HUDEP-2 (cell line): Measurements from ENCODE around the gene TRAF3.
"Not testable (repeated sequence)": the region's sequence is repeated elsewhere in the genome, so short reads cannot be mapped to it uniquely, and the experiment has no call there.

ENCODE experiments used
- DNase-seq, 76 experiments: peaks; one replicate each; lab custom pipeline; 2025; ENCODE audit not compliant: unreplicated experiment in 76 of 76; lab: John Stamatoyannopoulos, UW

TRAF3 gene

DNA sequence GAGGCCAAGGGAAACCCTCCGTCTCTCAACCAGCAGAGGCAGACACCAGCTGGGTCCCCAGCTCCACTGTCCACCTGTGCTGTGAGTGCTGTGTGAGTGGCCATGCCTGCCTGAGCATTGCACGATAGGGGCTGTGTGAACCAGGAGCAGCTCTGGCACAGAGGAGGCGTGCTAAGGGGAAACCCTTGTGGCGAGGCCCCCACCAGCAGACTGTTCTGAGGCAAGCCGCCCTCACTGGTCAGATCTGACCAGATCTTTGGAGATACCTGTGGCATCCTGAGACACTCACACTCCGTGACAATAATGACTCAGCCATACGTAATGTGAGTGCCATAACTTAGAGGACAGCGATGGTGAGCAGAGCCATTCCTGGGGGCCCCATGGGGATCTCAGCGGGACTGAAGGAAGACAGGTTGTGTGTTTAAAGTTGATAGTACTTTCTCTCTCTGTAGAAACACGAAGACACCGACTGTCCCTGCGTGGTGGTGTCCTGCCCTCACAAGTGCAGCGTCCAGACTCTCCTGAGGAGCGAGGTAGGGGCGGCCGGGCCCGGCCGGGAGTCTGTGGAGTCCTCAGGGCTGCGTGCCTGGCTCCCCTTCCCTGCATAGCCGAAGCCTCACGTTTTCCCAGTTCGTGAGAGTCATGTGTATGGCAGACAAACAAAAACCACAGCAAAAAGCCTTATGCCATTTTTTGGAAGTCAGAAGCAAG lies 108.6 kb downstream of the TRAF3 start:
- no peak for DNase-seq

GRCh38 chr14:102888748-102889147 lies 111.5 kb downstream of the TRAF3 start:
- DNase-seq, result no peak

DNA sequence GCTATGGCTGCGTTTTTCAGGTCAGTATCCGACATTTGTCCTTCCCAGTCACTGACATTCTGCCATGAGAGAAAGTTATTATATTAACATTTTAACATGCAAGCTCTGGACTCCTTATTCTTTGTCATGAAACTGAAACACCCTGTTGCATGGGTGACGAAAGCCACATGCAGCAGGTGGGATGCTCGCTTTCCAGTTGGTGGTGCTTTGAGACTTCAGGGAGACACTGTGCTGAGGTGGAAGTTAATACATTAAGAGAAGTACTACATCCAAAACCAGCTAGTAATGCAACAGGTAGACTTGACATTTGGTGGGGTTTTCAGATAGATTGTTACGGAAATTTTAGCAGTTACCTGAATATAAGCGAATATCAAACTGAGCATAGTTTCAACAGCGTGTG lies 112.4 kb downstream of the TRAF3 start:
- DNase-seq, result no peak

GRCh38 chr14:102891111-102891510 lies 113.9 kb downstream of the TRAF3 start:
- no peak for DNase-seq

- DNase-seq, result no peak
These were observed 114.3 kb downstream of the TRAF3 start for GRCh38 chr14:102891556-102891955.

GRCh38 chr14:102892651-102893050 lies 115.4 kb downstream of the TRAF3 start:
- no peak for DNase-seq

- DNase-seq, result no peak
These were observed 116.2 kb downstream of the TRAF3 start for GRCh38 chr14:102893452-102893851.

DNA sequence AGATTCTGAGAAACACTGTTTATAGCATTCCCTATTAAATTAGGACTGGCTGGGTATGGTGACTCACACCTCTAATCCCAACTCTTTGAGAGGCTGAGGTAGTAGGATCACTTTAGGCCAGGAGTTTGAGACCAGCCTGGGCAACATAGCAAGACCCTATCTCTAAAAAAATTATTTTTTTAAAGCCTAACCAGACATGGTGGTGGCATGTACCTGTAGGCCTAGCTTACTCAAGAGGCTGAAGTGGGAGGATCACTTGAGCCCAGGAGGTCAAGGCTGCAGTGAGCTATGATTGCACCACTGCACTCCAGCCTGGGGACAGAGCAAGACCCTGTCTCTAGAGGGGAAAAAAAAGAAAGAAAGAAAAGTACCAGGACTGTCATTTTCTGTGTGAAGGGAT lies 119.5 kb downstream of the TRAF3 start:
- not testable (repeated sequence) for DNase-seq

DNA sequence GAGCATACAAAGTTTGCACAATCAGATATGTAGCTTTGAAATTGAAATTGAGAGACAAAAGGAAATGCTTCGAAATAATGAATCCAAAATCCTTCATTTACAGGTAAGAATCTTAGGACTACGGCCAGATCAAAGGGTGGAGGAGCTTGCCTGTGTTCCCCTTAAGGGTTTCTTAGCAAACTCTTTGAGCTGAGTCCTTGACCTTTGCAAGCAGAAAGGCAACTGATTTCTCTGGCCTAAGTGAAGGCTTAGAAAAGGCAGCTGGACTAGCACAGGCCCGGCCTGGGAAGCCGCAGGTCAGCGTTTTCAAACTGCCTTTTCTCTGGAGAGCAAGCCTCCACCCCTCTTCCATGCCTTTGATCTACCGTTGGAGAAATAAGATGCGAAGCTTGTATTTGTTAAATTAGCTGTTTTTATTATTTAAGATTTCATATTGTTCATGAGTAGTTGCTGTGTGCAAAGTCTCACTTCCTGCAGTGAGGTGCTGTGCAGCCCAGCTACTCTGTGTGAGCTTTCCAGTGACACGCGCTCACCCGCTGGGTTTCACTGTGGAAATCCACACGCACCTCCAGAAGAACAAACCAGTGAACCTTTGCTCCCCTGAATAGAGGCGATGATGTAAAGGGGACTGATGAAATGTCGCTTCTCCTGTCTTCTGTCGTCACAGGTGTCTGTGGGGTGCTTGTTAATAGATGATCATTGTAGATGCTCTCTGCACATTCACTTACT lies 120.2 kb downstream of the TRAF3 start:
- DNase-seq, result no peak

- no peak for DNase-seq
These were observed 121.0 kb downstream of the TRAF3 start for GRCh38 chr14:102898298-102898697.

DNA sequence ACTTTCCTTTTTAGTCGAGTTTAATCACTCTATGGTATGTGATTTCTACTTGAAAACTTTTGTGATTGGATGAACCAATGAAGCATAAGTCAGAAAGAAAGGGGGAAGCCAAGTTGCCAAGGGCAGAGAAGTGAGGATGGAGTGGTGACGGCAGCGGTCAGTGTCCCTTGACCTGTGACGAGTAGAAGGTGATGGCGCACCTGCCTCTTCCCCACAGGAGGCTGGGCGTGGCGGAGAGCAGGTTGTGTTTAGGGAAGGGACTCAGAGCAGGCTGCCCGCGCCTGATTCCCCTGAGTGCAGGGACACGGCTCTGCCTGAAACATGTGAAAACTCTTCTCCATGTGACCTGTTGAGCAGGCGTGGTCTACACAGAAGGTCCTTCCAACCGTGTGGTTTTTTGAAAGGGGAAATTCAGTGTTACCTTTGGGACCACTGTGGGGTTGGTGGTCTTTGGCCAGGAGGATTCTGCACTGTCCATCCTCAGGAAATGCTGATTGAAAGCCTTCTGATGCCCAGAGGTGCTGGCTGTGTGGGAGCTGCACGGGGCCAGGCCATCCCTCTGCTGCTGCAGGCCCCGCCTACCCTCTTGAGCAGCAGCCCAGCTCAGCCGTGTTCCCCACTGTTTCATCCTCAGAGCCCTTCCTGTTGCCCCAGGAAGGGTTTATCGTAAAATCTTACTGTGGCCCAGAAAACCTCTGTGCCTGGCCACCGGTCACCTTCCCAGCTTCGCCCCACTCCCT lies 121.7 kb downstream of the TRAF3 start:
- no peak for DNase-seq

DNA sequence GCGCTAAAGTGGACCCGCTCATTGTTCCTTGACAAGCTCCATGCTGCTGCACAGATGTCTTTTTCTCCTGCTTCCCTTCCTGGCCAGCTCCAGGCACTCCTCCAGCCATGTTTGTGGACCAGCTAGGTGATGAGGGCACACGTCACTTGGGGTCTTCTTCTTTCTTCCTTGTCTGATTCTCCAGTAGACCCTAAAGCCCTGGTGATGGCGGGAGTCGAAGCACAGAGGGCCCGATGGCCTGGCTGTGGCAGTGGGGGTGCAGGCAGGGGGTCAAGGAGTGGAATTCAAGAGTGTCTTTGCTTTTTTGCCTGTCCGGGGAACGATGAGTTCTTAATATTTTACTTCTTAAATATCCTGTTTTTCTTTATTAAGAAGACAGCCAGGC lies 122.3 kb downstream of the TRAF3 start:
- DNase-seq, result no peak

DNA sequence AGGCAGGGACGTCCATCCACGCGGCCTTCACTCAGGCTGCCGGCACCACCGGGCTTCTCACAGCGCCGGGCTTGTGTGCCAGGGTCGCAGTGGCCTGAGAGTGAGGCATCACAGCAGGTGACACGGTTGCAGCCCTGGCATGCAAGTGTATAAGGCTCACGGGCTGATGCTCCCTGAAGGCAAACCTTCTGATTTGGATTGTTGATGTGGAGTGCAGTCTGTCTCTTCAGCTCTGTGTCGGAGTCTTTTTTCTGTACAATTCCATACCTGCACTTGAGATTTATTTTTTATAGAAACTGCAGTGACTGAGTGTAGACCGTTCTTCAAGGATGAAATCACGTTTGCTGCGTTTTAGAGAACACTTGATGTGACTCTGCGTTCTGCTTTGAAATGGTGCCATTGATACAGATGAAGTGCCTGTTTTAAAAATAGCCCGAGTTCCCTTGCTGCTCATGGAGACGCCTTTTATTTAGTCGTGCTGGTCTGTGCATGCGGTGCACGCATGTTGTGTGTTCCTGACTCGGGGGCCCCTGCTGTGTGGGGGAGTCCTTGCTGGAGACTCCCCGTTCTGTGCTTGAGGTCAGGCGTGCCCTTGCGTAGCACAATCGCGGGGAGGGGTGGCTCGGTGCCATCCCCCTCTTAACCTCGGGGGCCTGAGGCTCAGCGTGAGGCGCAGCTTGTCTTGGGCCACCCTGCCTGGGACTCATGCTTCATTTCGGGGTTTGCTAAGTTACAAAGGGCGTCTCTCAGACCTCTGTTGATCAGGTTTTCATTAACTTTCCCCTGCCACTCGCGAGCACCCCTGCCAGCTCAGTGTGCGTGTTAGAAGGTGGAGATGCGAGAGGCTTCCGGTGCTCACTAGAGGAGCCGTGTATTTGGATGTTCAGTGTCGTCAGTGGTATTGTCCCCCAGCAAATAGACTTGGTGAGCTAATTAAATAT lies 123.7 kb downstream of the TRAF3 start:
- no peak for DNase-seq

DNA sequence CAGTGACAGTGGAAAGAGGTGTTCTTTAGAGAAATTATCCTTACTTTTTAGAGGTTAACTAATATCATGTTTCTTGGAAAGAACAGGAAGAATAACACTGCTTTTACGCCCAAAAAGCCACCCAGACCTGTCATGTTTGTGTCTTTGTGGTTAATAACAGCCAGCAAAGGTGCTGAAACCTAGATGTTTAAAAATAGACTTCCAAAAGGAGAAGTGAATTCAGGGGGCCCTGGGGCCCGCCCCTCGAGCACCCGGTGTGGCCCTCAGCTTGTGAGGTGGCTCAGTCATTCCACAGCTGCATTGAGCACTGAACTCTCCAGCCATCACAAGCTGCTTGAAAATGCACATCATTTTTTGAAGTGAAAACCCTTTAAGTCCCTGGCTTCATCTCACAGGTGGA lies 124.4 kb downstream of the TRAF3 start:
- DNase-seq, result no peak

GRCh38 chr14:102902086-102902485 lies 124.8 kb downstream of the TRAF3 start:
- DNase-seq, result no peak

DNA sequence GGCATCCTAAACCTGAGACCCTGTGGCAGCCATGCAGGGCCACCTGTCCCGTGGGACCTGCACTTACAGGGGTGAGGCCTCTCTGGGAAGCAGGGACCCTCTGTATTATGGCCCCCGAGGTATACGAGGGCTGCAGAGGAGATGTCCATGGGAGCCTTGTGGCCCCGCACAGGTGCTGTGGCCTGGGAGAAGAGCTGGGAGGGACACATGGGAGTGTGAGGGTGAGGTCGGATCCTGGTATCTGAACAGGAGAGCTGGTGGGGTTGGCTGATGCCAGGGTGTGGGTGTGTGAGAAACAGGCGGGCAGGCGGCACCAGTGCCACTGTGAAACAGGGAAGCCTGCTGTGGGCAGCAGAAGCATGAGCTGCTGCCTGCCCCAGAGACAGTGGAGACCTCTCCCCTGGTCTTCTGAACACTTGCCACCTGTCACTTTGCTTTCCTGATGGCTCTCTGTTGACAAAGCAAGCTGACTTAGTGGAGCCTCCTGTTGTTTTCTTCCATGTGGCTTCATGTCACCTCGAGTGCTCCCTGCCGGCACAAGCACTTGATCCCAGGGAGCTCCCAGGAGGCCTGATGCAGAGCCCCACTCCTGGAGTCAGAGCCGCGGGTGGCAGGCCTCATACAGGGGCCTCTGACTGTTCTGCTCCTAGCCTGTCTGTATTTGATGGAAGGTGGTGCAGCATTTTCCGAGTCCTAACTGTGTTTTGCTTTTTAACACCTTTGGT lies 125.4 kb downstream of the TRAF3 start:
- no peak for DNase-seq

DNA sequence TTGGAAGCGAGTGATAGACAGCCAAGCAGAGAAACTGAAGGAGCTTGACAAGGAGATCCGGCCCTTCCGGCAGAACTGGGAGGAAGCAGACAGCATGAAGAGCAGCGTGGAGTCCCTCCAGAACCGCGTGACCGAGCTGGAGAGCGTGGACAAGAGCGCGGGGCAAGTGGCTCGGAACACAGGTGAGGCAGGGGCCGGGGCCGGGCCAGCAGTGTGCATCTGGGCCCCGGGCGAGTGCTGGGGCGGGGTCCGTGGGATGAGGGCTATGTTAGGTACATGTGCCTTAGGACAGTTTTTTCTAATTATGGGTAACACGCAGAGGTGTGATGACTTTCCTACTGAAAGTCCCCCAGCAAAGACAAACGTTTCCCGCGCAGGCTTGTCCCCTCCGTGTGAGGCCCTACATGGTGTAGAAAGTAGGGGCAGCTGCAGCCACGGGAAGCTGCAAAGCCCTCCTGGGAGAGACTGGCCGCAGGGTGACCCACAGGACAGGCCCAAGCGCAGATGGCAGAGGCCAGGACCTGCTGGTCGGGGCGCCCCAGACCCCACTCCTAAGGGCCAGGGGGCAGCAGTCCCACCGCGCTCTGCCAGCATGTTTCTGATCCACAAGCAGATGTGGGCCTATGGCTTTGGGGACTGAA lies 126.1 kb downstream of the TRAF3 start:
- no peak for DNase-seq

DNA sequence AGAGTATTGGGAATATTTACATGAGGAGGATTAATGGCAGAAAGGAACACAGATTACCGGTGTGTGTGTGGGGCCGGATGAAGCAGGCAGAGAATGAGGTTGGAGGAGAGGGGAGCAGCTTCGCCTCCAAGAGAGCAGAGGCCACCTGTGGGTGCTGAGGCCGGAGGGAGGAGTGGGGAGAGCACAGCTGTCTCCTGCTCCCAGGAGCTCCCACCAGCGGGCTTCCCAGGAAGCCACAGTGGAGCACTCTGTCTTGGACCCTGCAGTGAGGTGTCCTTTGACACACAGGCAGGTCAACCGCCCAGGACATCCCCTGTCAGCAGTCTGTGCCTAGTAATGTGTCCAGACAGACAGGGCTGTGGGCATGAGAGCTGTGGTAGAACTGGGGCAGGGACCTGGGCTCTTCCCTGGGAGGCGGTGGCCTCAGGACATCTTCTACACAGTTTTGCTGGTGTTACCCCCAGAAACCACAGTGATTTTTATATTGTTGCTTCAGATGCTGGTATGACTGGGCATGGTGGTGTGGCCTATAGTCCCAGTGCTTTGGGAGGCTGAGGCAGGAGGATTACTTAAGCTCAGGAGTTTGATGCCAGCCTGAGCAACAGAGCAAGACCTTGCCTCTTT lies 126.8 kb downstream of the TRAF3 start:
- DNase-seq, result no peak
